IMR-90 (cell line): ENCODE data around the gene THRB.
A peak's percentile ranks its signal among the peaks of the same experiment; 100 is the strongest.

Source experiments
- BHLHE40 ChIP-seq: fragments of 150-350 bp; IDR thresholded peaks from 2 replicates; pipeline ENCODE4 v1.6.1; 2016; ENCODE audit warnings: mild to moderate bottlenecking, low read depth, low read length
- ELK1 ChIP-seq: fragments of 150-350 bp; IDR thresholded peaks from 2 replicates; pipeline ENCODE4 v1.6.1; 2016; ENCODE audit warnings: low read depth, mild to moderate bottlenecking, low read length, moderate library complexity, borderline replicate concordance
- MAFK ChIP-seq: IDR thresholded peaks from 2 replicates; pipeline ENCODE4 v1.6.1; 2012; ENCODE audit warnings: low read depth, low read length, improper control_type of control experiment
- MXI1 ChIP-seq: IDR thresholded peaks from 2 replicates; pipeline ENCODE4 v1.6.1; 2012; ENCODE audit warnings: low read depth, mild to moderate bottlenecking, low read length, moderate library complexity, borderline replicate concordance
- POLR2A ChIP-seq: IDR thresholded peaks from 2 replicates; pipeline ENCODE4 v1.6.1; 2012; ENCODE audit warnings: mild to moderate bottlenecking, low read depth, low read length
- RAD21 ChIP-seq: IDR thresholded peaks from 2 replicates; pipeline ENCODE4 v1.6.1; 2012; ENCODE audit warnings: low read length, improper control_type of control experiment
- RFX5 ChIP-seq: IDR thresholded peaks from 2 replicates; pipeline ENCODE4 v1.8.0; 2012; ENCODE audit warnings: low read depth, mild to moderate bottlenecking, low read length, moderate library complexity
- USF2 ChIP-seq: fragments of 150-350 bp; IDR thresholded peaks from 2 replicates; pipeline ENCODE4 v1.6.1; 2017; ENCODE audit warnings: mild to moderate bottlenecking, antibody characterized with exemption, low read length, low read depth
- TF ChIP-seq, protein P1 (sequence below): conservative IDR thresholded peaks from 2 replicates; pipeline ENCODE4 v1.5.1; 2012; ENCODE audit warnings: mild to moderate bottlenecking, low read depth, low read length, improper control_type of control experiment

DNA sequence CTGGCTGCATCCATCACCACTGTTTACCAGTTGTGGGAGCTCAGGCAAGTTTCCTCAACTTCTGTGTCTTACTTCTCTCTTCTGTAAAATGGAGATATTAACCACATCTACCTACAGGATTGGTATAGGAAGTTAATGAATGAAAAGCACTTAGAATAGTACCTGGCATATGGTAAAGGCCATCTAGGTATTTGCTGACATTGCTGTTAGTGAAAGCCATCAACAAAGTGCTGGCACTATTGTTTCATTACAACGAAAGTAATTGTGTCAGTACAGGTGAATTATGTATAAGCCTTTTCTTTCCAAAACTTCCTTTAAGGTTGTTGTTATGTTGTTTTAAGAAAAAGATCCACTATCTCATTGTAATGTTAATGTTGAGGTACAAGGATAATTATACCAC lies 352.5 kb downstream of the THRB start:
- TF ChIP-seq POLR2A (no peak), USF2 (no peak), RFX5 (no peak), MAFK (peak; percentile 70), RAD21 (no peak), MXI1 (no peak), BHLHE40 (no peak), ELK1 (no peak)
- TF ChIP-seq, protein P1, sequence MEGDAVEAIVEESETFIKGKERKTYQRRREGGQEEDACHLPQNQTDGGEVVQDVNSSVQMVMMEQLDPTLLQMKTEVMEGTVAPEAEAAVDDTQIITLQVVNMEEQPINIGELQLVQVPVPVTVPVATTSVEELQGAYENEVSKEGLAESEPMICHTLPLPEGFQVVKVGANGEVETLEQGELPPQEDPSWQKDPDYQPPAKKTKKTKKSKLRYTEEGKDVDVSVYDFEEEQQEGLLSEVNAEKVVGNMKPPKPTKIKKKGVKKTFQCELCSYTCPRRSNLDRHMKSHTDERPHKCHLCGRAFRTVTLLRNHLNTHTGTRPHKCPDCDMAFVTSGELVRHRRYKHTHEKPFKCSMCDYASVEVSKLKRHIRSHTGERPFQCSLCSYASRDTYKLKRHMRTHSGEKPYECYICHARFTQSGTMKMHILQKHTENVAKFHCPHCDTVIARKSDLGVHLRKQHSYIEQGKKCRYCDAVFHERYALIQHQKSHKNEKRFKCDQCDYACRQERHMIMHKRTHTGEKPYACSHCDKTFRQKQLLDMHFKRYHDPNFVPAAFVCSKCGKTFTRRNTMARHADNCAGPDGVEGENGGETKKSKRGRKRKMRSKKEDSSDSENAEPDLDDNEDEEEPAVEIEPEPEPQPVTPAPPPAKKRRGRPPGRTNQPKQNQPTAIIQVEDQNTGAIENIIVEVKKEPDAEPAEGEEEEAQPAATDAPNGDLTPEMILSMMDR: no peak
